ENCODE measurements around the gene SNAP47.

SNAP47 gene

DNA sequence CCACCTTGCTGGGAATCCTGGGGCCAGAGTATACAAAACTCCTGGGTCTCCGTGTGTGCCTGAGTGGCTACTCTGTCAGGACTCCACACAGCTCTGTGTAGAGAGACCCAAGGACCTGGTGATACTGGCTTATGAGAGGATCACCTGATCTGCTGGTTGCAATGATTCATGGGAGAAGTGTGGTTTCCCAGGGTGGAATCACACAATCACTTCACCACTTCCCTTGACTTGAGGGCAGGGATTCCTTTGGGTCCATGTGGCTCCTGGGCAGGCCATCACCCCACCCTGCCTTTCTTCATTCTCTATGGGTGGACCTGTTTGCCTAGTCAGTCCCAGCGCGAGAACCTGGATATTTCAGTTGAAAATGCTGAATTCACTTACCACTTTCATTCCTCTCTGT, 93.6 kb downstream of the SNAP47 start:
- Histone ChIP-seq H3K4me3 (ENCODE audit: low read length) (no peak overlapping the region), H3K27me3 (ENCODE audit: control insufficient read depth, low read length) (no peaks in the 10 kb centered on the region), H3K36me3 (ENCODE audit: control insufficient read depth, low read length) (no peaks in the 10 kb centered on the region), H3K9me3 (ENCODE audit: control insufficient read depth, insufficient read depth, low read length) (no peaks in the 10 kb centered on the region), H3K27ac (ENCODE audit: low read depth, low read length) (no peak overlapping the region), H3K79me2 (ENCODE audit: control insufficient read depth, low read length) (no peaks in the 10 kb centered on the region), H3K9me2 (replicated peaks; ENCODE audit: control insufficient read depth, low read length) (no peaks in the 10 kb centered on the region), H3K4me2 (ENCODE audit: low read length) (no peak overlapping the region), H3F3A (ENCODE audit: control insufficient read depth, insufficient read depth) (no peaks in the 10 kb centered on the region), H3K4me1 (ENCODE audit: control insufficient read depth, low read length) (no peaks in the 10 kb centered on the region), H4K20me1 (ENCODE audit: control insufficient read depth, insufficient read depth, low read depth, low read length) (no peaks in the 10 kb centered on the region)
- TF ChIP-seq, protein P1, sequence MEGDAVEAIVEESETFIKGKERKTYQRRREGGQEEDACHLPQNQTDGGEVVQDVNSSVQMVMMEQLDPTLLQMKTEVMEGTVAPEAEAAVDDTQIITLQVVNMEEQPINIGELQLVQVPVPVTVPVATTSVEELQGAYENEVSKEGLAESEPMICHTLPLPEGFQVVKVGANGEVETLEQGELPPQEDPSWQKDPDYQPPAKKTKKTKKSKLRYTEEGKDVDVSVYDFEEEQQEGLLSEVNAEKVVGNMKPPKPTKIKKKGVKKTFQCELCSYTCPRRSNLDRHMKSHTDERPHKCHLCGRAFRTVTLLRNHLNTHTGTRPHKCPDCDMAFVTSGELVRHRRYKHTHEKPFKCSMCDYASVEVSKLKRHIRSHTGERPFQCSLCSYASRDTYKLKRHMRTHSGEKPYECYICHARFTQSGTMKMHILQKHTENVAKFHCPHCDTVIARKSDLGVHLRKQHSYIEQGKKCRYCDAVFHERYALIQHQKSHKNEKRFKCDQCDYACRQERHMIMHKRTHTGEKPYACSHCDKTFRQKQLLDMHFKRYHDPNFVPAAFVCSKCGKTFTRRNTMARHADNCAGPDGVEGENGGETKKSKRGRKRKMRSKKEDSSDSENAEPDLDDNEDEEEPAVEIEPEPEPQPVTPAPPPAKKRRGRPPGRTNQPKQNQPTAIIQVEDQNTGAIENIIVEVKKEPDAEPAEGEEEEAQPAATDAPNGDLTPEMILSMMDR (IDR thresholded peaks at IDR 0.05; ENCODE audit: low read depth, low read length, poor library complexity, severe bottlenecking), result no peak
- TF ChIP-seq EZH2phosphoT487 (IDR thresholded peaks at IDR 0.05; ENCODE audit: borderline replicate concordance, low read length), result no peak
